Adipocyte (in vitro differentiated cells): ENCODE measurements around the gene TTC19.

Source experiments
- DNase-seq: peaks from one replicate; pipeline ENCODE4 v3.0.0-alpha.2; 2015; ENCODE audit warnings: low read depth
- H3K27me3 ChIP-seq: replicated peaks from 2 replicates; pipeline ENCODE4 v1.7.0; 2013; ENCODE audit warnings: mild to moderate bottlenecking, low read length, moderate library complexity; ENCODE audit not compliant: control insufficient read depth, insufficient read depth
- H3K36me3 ChIP-seq: 2 replicates; pipeline ENCODE4 v1.7.0; 2013; ENCODE audit warnings: low read length, mild to moderate bottlenecking, moderate library complexity; ENCODE audit not compliant: control insufficient read depth, insufficient read depth, severe bottlenecking
- H3K4me1 ChIP-seq: 2 replicates; pipeline ENCODE4 v1.7.0; 2013; ENCODE audit warnings: mild to moderate bottlenecking, low read length, moderate library complexity; ENCODE audit not compliant: control insufficient read depth, insufficient read depth
- H3K4me3 ChIP-seq: 2 replicates; pipeline ENCODE4 v1.7.0; 2013; ENCODE audit warnings: mild to moderate bottlenecking, low read length, moderate library complexity
- H3K9ac ChIP-seq: 2 replicates; pipeline ENCODE4 v1.7.0; 2013; ENCODE audit warnings: mild to moderate bottlenecking, low read length, moderate library complexity
- H3K9me3 ChIP-seq: 2 replicates; pipeline ENCODE4 v1.7.0; 2013; ENCODE audit warnings: mild to moderate bottlenecking, low read length, moderate library complexity; ENCODE audit not compliant: control insufficient read depth

TTC19 gene

GRCh38 chr17:16073845-16074244, 74.2 kb downstream of the TTC19 start:
- DNase-seq, result no peak
- Histone ChIP-seq H3K36me3 (peaks cover 92% of the 10 kb centered on the region), H3K9me3 (no peaks in the 10 kb centered on the region), H3K9ac (no peak overlapping the region), H3K27me3 (no peaks in the 10 kb centered on the region), H3K4me1 (no peaks in the 10 kb centered on the region), H3K4me3 (no peak overlapping the region)

GRCh38 chr17:16074423-16074822, 74.8 kb downstream of the TTC19 start:
- H3K9me3 ChIP-seq, result no peaks in the 10 kb centered on the region
- no peaks in the 10 kb centered on the region for H3K27me3 ChIP-seq
- H3K36me3 ChIP-seq, result peaks cover 92% of the 10 kb centered on the region
- no peak overlapping the region for H3K4me3 ChIP-seq
- H3K9ac ChIP-seq, result no peak overlapping the region
- H3K4me1 ChIP-seq, result no peaks in the 10 kb centered on the region
- DNase-seq, result no peak

GRCh38 chr17:16075949-16076348, 76.3 kb downstream of the TTC19 start:
- Histone ChIP-seq H3K9me3 (no peaks in the 10 kb centered on the region), H3K9ac (no peak overlapping the region), H3K27me3 (no peaks in the 10 kb centered on the region), H3K36me3 (peaks cover 89% of the 10 kb centered on the region), H3K4me1 (no peaks in the 10 kb centered on the region), H3K4me3 (no peak overlapping the region)
- no peak for DNase-seq
